ENCODE measurements around the gene TBC1D22A. TPM values are rescaled to one million over a fixed set of nuclear protein-coding genes. Genes with fewer than 3 reads are reported as not detected.

The TBC1D22A gene
- total and polyA plus RNA-seq, 2 experiments from 2014 or later: 9.6 to 13.3 TPM

DNA sequence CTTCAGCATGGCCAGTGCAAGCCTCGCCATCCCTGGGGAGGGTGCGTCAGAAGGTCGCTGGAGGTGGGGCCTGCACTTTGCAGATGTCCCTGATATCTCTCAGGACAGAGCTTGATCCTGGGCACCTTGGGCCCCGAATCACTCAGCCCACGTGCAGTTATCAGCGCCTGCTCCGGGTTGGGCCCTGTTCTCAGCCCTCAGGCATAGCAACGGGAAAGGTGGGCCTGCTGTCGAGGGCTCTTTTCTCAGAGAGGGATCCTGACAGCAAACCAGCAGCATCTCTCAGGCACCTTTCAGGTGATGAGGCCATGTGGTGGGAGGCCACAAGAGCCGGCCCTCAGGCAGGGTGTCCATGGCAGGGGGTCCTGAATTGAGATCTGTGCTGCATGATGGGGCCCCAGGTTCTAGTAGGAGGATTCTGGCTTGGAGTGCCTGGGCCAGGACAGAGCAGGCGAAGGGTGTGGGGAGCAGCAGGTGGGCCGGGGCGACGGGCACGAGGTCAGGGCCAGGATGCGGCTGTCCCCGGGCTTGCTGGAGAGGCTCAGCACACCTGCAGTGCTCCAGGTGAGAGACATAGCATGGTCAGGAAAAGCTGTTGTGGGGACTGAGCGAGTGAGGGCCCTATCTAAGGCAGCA is 280.5 kb downstream of the TBC1D22A start:
- Mint-ChIP-seq H3K9me3 (no peaks in the 10 kb centered on the region; the same call in 1 of the 3 replicates), H3K4me3 (no peak overlapping the region), H3K4me1 (peaks cover 6% of the 10 kb centered on the region), H3K27ac (peak overlapping the region; percentile 71; the same call in 1 of the 2 replicates), H3K27me3 (ENCODE audit: insufficient read depth, low read depth, poor library complexity) (peaks cover 12% of the 10 kb centered on the region), H3K36me3 (ENCODE audit: low read depth) (no peaks in the 10 kb centered on the region)
- H3F3A ChIP-seq (replicated peaks; ENCODE audit: low read depth): no peaks in the 10 kb centered on the region
- H3K36me3 ChIP-seq (ENCODE audit: insufficient read depth): no peaks in the 10 kb centered on the region
- TF ChIP-seq STAT1 (IDR thresholded peaks at IDR 0.05; ENCODE audit: unreplicated experiment) (no peak), ETS1 (IDR thresholded peaks at IDR 0.05) (no peak), JUNB (IDR thresholded peaks at IDR 0.05; ENCODE audit: unreplicated experiment) (no peak), EZH2 (IDR thresholded peaks at IDR 0.05; ENCODE audit: low read depth, unreplicated experiment) (no peak), ZNF114 (CRISPR knock-in tag; IDR thresholded peaks at IDR 0.05) (no peak), EZH2phosphoT487 (IDR thresholded peaks at IDR 0.05; ENCODE audit: unreplicated experiment) (no peak), CTCF (conservative IDR thresholded peaks at IDR 0.05; ENCODE audit: low read depth in 2 of 2) (no peak), POLR2AphosphoS5 (IDR thresholded peaks at IDR 0.05; ENCODE audit: low read depth) (no peak), NANOG (IDR thresholded peaks at IDR 0.05; ENCODE audit: borderline replicate concordance) (no peak), CREB1 (CRISPR knock-in tag; IDR thresholded peaks at IDR 0.05; ENCODE audit: low read depth) (no peak), ZNF462 (CRISPR knock-in tag; IDR thresholded peaks at IDR 0.05) (no peak), ZNF331 (CRISPR knock-in tag; IDR thresholded peaks at IDR 0.05; ENCODE audit: low read depth) (no peak)
- TF ChIP-seq, protein P1, sequence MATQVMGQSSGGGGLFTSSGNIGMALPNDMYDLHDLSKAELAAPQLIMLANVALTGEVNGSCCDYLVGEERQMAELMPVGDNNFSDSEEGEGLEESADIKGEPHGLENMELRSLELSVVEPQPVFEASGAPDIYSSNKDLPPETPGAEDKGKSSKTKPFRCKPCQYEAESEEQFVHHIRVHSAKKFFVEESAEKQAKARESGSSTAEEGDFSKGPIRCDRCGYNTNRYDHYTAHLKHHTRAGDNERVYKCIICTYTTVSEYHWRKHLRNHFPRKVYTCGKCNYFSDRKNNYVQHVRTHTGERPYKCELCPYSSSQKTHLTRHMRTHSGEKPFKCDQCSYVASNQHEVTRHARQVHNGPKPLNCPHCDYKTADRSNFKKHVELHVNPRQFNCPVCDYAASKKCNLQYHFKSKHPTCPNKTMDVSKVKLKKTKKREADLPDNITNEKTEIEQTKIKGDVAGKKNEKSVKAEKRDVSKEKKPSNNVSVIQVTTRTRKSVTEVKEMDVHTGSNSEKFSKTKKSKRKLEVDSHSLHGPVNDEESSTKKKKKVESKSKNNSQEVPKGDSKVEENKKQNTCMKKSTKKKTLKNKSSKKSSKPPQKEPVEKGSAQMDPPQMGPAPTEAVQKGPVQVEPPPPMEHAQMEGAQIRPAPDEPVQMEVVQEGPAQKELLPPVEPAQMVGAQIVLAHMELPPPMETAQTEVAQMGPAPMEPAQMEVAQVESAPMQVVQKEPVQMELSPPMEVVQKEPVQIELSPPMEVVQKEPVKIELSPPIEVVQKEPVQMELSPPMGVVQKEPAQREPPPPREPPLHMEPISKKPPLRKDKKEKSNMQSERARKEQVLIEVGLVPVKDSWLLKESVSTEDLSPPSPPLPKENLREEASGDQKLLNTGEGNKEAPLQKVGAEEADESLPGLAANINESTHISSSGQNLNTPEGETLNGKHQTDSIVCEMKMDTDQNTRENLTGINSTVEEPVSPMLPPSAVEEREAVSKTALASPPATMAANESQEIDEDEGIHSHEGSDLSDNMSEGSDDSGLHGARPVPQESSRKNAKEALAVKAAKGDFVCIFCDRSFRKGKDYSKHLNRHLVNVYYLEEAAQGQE (IDR thresholded peaks at IDR 0.05; ENCODE audit: unreplicated experiment): no peak
- no peaks in the 10 kb centered on the region for H4K20me1 ChIP-seq (replicated peaks; ENCODE audit: insufficient read depth)
- DNase-seq (ENCODE audit: low spot score): no peak
- no peaks in the 10 kb centered on the region for H3K4me1 ChIP-seq (ENCODE audit: insufficient read depth)
- no peak overlapping the region for H3K4me2 ChIP-seq
- H3K27ac ChIP-seq (ENCODE audit: low read depth): no peak overlapping the region
- H3K79me2 ChIP-seq (replicated peaks; ENCODE audit: insufficient read depth): no peaks in the 10 kb centered on the region
- no peak overlapping the region for H2AFZ ChIP-seq
- ATAC-seq: no peak
- no peaks in the 10 kb centered on the region for H3K9me2 ChIP-seq (ENCODE audit: insufficient read depth)
- no peak overlapping the region for H3K4me3 ChIP-seq
- H3K27me3 ChIP-seq (ENCODE audit: insufficient read depth): no peaks in the 10 kb centered on the region
